GM23248 (cell line): ENCODE measurements around the gene NAPG. TPM values are rescaled to one million over a fixed set of nuclear protein-coding genes. Genes with fewer than 3 reads are reported as not detected.
A peak's percentile ranks its signal among the peaks of the same experiment; 100 is the strongest.

Source experiments
- DNase-seq: peaks from one replicate; pipeline ENCODE4 v3.0.0-alpha.2; 2015
- H2AFZ ChIP-seq: fragments of 200-600 bp; sonication (generic); 2 replicates; pipeline ENCODE4 v1.6.1; 2016; ENCODE audit warnings: antibody characterized with exemption
- H3F3A ChIP-seq: fragments of 200-600 bp; sonication (generic); 2 replicates; pipeline ENCODE4 v1.6.1; 2016; ENCODE audit warnings: mild to moderate bottlenecking, antibody characterized with exemption, mixed run types; ENCODE audit not compliant: insufficient read depth
- H3K27ac ChIP-seq: fragments of 200-600 bp; sonication (generic); 2 replicates; pipeline ENCODE4 v1.5.1; 2016; ENCODE audit warnings: mild to moderate bottlenecking
- H3K27me3 ChIP-seq: fragments of 200-600 bp; sonication (generic); replicated peaks from 2 replicates; pipeline ENCODE4 v1.6.1; 2016; ENCODE audit warnings: mild to moderate bottlenecking; ENCODE audit not compliant: insufficient read depth
- H3K36me3 ChIP-seq: fragments of 200-600 bp; sonication (generic); 2 replicates; pipeline ENCODE4 v1.6.1; 2016; ENCODE audit warnings: low read depth, mild to moderate bottlenecking
- H3K4me1 ChIP-seq: fragments of 200-600 bp; sonication (generic); 2 replicates; pipeline ENCODE4 v1.6.1; 2016; ENCODE audit warnings: mild to moderate bottlenecking; ENCODE audit not compliant: insufficient read depth
- H3K4me2 ChIP-seq: fragments of 200-600 bp; sonication (generic); one replicate; pipeline ENCODE4 v1.6.1; 2016; ENCODE audit warnings: mild to moderate bottlenecking; ENCODE audit not compliant: unreplicated experiment
- H3K4me3 ChIP-seq: fragments of 200-600 bp; sonication (generic); 2 replicates; pipeline ENCODE4 v1.5.1; 2016; ENCODE audit warnings: mild to moderate bottlenecking
- H3K79me2 ChIP-seq: fragments of 200-600 bp; sonication (generic); 2 replicates; pipeline ENCODE4 v1.6.1; 2016; ENCODE audit warnings: mild to moderate bottlenecking; ENCODE audit not compliant: insufficient read depth
- H3K9ac ChIP-seq: fragments of 200-600 bp; sonication (generic); 2 replicates; pipeline ENCODE4 v1.6.1; 2016; ENCODE audit warnings: mild to moderate bottlenecking
- H3K9me2 ChIP-seq: fragments of 200-600 bp; sonication (generic); 2 replicates; pipeline ENCODE4 v1.6.1; 2016; ENCODE audit warnings: mixed run types, mild to moderate bottlenecking, moderate library complexity; ENCODE audit not compliant: insufficient read depth
- H3K9me3 ChIP-seq: fragments of 200-600 bp; sonication (generic); one replicate; pipeline ENCODE4 v1.6.1; 2017; ENCODE audit warnings: low read depth
- H4K20me1 ChIP-seq: fragments of 200-600 bp; sonication (generic); 2 replicates; pipeline ENCODE4 v1.6.0; 2016; ENCODE audit not compliant: insufficient read depth
- EZH2 ChIP-seq: fragments of 200-600 bp; sonication (generic); IDR thresholded peaks from 2 replicates; pipeline ENCODE4 v1.6.1; 2018; ENCODE audit warnings: antibody characterized with exemption, mild to moderate bottlenecking; ENCODE audit not compliant: insufficient read depth, poor library complexity, severe bottlenecking
- EZH2phosphoT487 ChIP-seq: fragments of 200-600 bp; sonication (generic); IDR thresholded peaks from 2 replicates; pipeline ENCODE4 v1.6.1; 2018; ENCODE audit warnings: antibody characterized with exemption, moderate library complexity, mild to moderate bottlenecking, low read depth; ENCODE audit not compliant: insufficient read depth
- WGBS, 2 experiments: methylation state at CpG; one replicate each; pipeline ENCODE4 v1.1.6; 2015 to 2017; ENCODE audit warnings: low lambda C conversion rate in 2 of 2, low coverage in 1 of 2; ENCODE audit errors: missing lambda C conversion rate in 2 of 2; 5-methylcytosine and 5-hydroxymethylcytosine counted together
- in situ Hi-C: fragments of 300-500 bp; cut with MboI; formaldehyde crosslinking; loops from 2 replicates; pipeline ENCODE4 v1.15.0; 2020
- polyA plus RNA-seq: library from polyadenylated mRNA; unstranded; fragments of >200 nt; fragmentation: Nextera tagmentation; extraction: Ambion mirVana; gene quantifications from 2 replicates; pipeline ENCODE4 v1.2.1, GENCODE V29; 2016
- total RNA-seq: library from RNA; depleted of rRNA; stranded (reverse); fragments of >200 nt; shearing (Covaris generic); gene quantifications from 2 replicates; pipeline ENCODE4 v1.2.3, GENCODE V29; 2014

NAPG gene
- total and polyA plus RNA-seq, 2 experiments from 2014 or later: 24.5 to 33.6 TPM

GRCh38 chr18:10486362-10486761 is 39.5 kb upstream of the NAPG start:
- Histone ChIP-seq H2AFZ (no peak overlapping the region), H3K36me3 (no peaks in the 10 kb centered on the region), H3K27ac (no peak overlapping the region), H3K9me3 (no peaks in the 10 kb centered on the region), H3K27me3 (no peaks in the 10 kb centered on the region; the same call in 1 of the 2 replicates), H4K20me1 (no peaks in the 10 kb centered on the region), H3K9ac (no peak overlapping the region), H3K4me1 (no peaks in the 10 kb centered on the region), H3K4me3 (no peak overlapping the region), H3F3A (no peaks in the 10 kb centered on the region), H3K4me2 (no peak overlapping the region), H3K9me2 (no peaks in the 10 kb centered on the region), H3K79me2 (no peaks in the 10 kb centered on the region)
- WGBS, 2 experiments: 38 to 46% methylated on average over 3 of the region's 3 CpGs
- in situ Hi-C loops: no loop called here
- TF ChIP-seq EZH2: no peak
- no peak for TF ChIP-seq EZH2phosphoT487
- no peak for DNase-seq

DNA sequence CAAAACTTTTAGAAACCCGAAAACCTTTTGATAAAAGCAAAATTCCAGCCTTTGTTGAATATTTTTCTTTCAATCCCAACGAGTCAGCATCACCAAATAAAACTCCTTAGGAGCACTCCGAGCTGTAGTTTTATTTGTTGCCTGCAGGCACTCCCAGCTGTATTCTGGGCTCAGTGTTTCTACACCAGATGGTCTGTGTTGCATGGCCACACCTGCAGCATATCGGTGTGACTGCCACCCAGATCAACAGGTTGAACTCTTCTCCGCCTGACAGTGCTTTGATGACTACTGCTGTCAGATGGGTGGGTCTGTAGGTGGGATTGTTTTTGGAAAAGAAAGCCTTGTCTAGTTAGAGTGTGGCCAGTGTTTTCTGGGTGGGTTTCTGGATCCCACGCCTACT is 38.7 kb upstream of the NAPG start:
- Histone ChIP-seq H3K9ac (no peak overlapping the region), H3K4me3 (no peak overlapping the region), H3K36me3 (no peaks in the 10 kb centered on the region), H3F3A (no peaks in the 10 kb centered on the region), H3K27me3 (no peaks in the 10 kb centered on the region; the same call in 1 of the 2 replicates), H3K9me2 (no peaks in the 10 kb centered on the region), H3K9me3 (no peaks in the 10 kb centered on the region), H3K27ac (no peak overlapping the region), H3K79me2 (no peaks in the 10 kb centered on the region), H2AFZ (no peak overlapping the region), H4K20me1 (no peaks in the 10 kb centered on the region), H3K4me2 (no peak overlapping the region), H3K4me1 (no peaks in the 10 kb centered on the region)
- 65 to 69% methylated on average over 6 of the region's 6 CpGs for WGBS, 2 experiments
- no peak for DNase-seq
- no peak for TF ChIP-seq EZH2
- TF ChIP-seq EZH2phosphoT487: no peak
- in situ Hi-C loops: no loop called here

DNA sequence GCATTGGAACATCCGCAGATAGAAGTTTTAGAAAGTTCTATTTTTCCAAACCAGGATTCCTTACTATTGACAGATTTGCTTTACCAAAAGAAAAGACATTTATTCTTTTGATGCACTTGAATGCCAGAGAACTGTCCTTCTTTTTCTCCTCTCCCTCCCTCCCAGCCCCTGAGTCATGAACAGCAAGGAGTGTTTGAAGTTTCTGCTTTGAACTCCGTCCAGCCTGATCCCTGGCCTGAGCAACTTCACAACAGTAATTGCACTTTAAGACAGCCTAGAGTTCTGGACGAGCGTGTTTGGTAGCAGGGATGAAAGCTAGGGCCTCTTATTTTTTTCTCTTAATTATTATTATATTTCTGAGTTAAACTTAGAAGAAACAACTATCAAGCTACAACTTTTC is 37.8 kb upstream of the NAPG start:
- Histone ChIP-seq H3K9me2 (no peaks in the 10 kb centered on the region), H3K4me3 (no peak overlapping the region), H3K9ac (no peak overlapping the region), H3K27ac (no peak overlapping the region), H3K79me2 (no peaks in the 10 kb centered on the region), H3F3A (no peaks in the 10 kb centered on the region), H4K20me1 (no peaks in the 10 kb centered on the region), H3K9me3 (no peaks in the 10 kb centered on the region), H2AFZ (no peak overlapping the region), H3K4me1 (no peaks in the 10 kb centered on the region), H3K4me2 (no peak overlapping the region), H3K27me3 (peaks cover 2% of the 10 kb centered on the region; the same call in 1 of the 2 replicates), H3K36me3 (no peaks in the 10 kb centered on the region)
- WGBS, 2 experiments: 43 to 45% methylated on average over 4 of the region's 4 CpGs
- peak; percentile 27 for DNase-seq
- TF ChIP-seq EZH2phosphoT487: no peak
- TF ChIP-seq EZH2: no peak
- in situ Hi-C loops: no loop called here

DNA sequence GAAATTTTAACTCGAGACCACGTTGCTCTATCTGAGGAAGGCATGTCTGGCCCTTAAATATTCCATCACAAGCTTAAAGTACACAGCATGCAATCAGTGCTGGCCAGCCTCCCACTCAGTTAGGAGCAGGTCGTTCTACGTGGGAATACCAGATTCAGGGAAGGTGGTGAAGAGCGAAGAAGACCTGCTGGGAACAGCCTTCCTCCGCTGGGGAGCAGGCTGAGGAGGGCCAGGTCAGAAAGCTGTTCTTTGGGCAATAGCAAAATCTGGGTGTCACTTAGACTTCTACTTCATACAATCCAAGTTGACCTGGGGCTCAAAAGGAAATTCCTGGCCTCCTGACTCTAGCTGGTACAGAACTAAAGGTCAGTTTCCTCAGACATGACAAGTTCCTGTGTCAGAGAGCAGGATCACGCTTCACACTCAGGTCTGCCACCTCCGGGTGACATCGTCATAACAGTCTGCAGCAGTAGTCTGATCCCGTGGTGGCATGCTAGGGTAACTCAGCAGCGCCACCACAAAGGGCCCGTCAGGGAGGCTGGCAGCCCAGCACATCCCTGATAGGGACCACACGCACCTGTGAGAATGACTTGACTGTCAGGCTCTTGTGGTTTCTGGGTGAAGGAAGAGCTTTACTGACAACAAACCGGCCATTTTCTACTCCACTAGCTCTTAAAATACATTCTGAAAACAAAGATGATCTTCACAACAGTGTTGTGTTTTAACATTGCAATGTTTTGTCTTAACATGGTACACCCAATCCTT is 35.2 kb upstream of the NAPG start:
- H3K27me3 ChIP-seq: 0 out of 2 replicates have a peak, but pooled peaks cover 6% of the 10 kb centered on the region
- no peaks in the 10 kb centered on the region for H3K36me3 ChIP-seq
- no peak overlapping the region for H2AFZ ChIP-seq
- no peak overlapping the region for H3K27ac ChIP-seq
- DNase-seq: no peak
- no peak overlapping the region for H3K4me3 ChIP-seq
- H3K9me3 ChIP-seq: no peaks in the 10 kb centered on the region
- in situ Hi-C loops: no loop called here
- H3F3A ChIP-seq: no peaks in the 10 kb centered on the region
- H3K9me2 ChIP-seq: no peaks in the 10 kb centered on the region
- H3K79me2 ChIP-seq: no peaks in the 10 kb centered on the region
- H3K4me2 ChIP-seq: no peak overlapping the region
- H4K20me1 ChIP-seq: no peaks in the 10 kb centered on the region
- no peaks in the 10 kb centered on the region for H3K4me1 ChIP-seq
- H3K9ac ChIP-seq: no peak overlapping the region
- 89 to 90% methylated on average over 14 of the region's 14 CpGs for WGBS, 2 experiments
- no peak for TF ChIP-seq EZH2phosphoT487
- no peak for TF ChIP-seq EZH2
